Stomach (tissue), 4 donors: ENCODE data around the gene BCOR.

Experiments
- EP300 ChIP-seq: sonication (generic); formaldehyde crosslinking; IDR thresholded peaks from one replicate; pipeline ENCODE4 v1.6.1; 2017; ENCODE audit warnings: antibody characterized with exemption
- POLR2A ChIP-seq, 4 donors: fragments of 450-650 bp; IDR thresholded peaks; one replicate each; pipeline ENCODE4 v1.6.1; 2016; ENCODE audit warnings: antibody characterized with exemption in 4 of 4, control low read depth in 2 of 4, mild to moderate bottlenecking in 1 of 4, moderate library complexity in 1 of 4
- TF ChIP-seq, protein P1 (sequence below), 7 experiments: fragments of 450-650 bp in 4 of 7; fragments of 200-600 bp in 3 of 7; sonication (generic) in 3 of 7; IDR thresholded peaks; one replicate each; pipeline ENCODE4 v1.5.1; 2016 to 2019; ENCODE audit warnings: antibody characterized with exemption in 7 of 7, control low read depth in 2 of 7, mild to moderate bottlenecking in 1 of 7

GRCh38 chrX:40100537-40101429, 3.0 kb upstream of the BCOR start:
- TF ChIP-seq, protein P1, sequence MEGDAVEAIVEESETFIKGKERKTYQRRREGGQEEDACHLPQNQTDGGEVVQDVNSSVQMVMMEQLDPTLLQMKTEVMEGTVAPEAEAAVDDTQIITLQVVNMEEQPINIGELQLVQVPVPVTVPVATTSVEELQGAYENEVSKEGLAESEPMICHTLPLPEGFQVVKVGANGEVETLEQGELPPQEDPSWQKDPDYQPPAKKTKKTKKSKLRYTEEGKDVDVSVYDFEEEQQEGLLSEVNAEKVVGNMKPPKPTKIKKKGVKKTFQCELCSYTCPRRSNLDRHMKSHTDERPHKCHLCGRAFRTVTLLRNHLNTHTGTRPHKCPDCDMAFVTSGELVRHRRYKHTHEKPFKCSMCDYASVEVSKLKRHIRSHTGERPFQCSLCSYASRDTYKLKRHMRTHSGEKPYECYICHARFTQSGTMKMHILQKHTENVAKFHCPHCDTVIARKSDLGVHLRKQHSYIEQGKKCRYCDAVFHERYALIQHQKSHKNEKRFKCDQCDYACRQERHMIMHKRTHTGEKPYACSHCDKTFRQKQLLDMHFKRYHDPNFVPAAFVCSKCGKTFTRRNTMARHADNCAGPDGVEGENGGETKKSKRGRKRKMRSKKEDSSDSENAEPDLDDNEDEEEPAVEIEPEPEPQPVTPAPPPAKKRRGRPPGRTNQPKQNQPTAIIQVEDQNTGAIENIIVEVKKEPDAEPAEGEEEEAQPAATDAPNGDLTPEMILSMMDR (IDR thresholded peaks at IDR 0.05), result no peak
- TF ChIP-seq POLR2A (IDR thresholded peaks at IDR 0.05) (no peak), EP300 (no peak)
